ENCODE data around the gene KIF5A.

Gene KIF5A

GRCh38 chr12:57620936-57621496, 71.2 kb downstream of the KIF5A start:
- DNase-seq (ENCODE audit: low spot score), result peak; percentile 42

- peak; percentile 80 for DNase-seq (ENCODE audit: low spot score)
Observed at GRCh38 chr12:57621497-57622292, 71.9 kb downstream of the KIF5A start.

- DNase-seq (ENCODE audit: low spot score), result no peak
Observed at GRCh38 chr12:57622293-57623245, 72.7 kb downstream of the KIF5A start.

- no peak for DNase-seq (ENCODE audit: low spot score)
Observed at GRCh38 chr12:57623385-57623784, 73.5 kb downstream of the KIF5A start.

- DNase-seq (ENCODE audit: low spot score), result no peak
Observed at GRCh38 chr12:57623811-57624390, 74.1 kb downstream of the KIF5A start.

GRCh38 chr12:57624441-57625220, 74.8 kb downstream of the KIF5A start:
- no peak for DNase-seq (ENCODE audit: low spot score)

- peak; percentile 5 for DNase-seq (ENCODE audit: low spot score)
Observed at GRCh38 chr12:57625261-57626032, 75.6 kb downstream of the KIF5A start.

GRCh38 chr12:57626111-57626920, 76.5 kb downstream of the KIF5A start:
- peak; percentile 2 for DNase-seq (ENCODE audit: low spot score)

- DNase-seq (ENCODE audit: low spot score), result no peak
Observed at GRCh38 chr12:57626921-57627445, 77.1 kb downstream of the KIF5A start.

GRCh38 chr12:57627501-57628279, 77.8 kb downstream of the KIF5A start:
- DNase-seq (ENCODE audit: low spot score), result peak; percentile 0

GRCh38 chr12:57628280-57629191, 78.7 kb downstream of the KIF5A start:
- DNase-seq (ENCODE audit: low spot score), result peak; percentile 2

- DNase-seq (ENCODE audit: low spot score), result peak; percentile 4
Observed at GRCh38 chr12:57629897-57630471, 80.1 kb downstream of the KIF5A start.

GRCh38 chr12:57630891-57631433, 81.1 kb downstream of the KIF5A start:
- peak; percentile 1 for DNase-seq (ENCODE audit: low spot score)

GRCh38 chr12:57631566-57632072, 81.8 kb downstream of the KIF5A start:
- DNase-seq (ENCODE audit: low spot score), result peak; percentile 7

GRCh38 chr12:57632073-57632957, 82.5 kb downstream of the KIF5A start:
- peak; percentile 42 for DNase-seq (ENCODE audit: low spot score)
